HepG2 (cell line): ENCODE data around the gene LEPR. TPM values are rescaled to one million over a fixed set of nuclear protein-coding genes. Genes with fewer than 3 reads are reported as not detected.

Experiments used
- ARID5B ChIP-seq: IDR thresholded peaks from 2 replicates; pipeline ENCODE4 v1.4.0; 2020; ENCODE audit warnings: mild to moderate bottlenecking, missing genetic modification reagents
- BHLHE40 ChIP-seq: IDR thresholded peaks from 2 replicates; pipeline ENCODE4 v1.6.1; 2011; ENCODE audit warnings: low read length, improper control_type of control experiment
- DRAP1 ChIP-seq: IDR thresholded peaks from 2 replicates; pipeline ENCODE4 v1.6.1; 2016; ENCODE audit warnings: missing genetic modification reagents, missing compliant biosample characterization
- FOXA1 ChIP-seq, 2 experiments: fragments of 450-650 bp in 1 of 2; sonication (generic) in 1 of 2; formaldehyde crosslinking in 1 of 2; IDR thresholded peaks; 2 replicates each; pipeline versions ENCODE4 v1.4.0 to v1.6.1; 2016 to 2020; ENCODE audit warnings: missing genetic modification reagents in 1 of 2
- HNF4A ChIP-seq: sonication (generic); formaldehyde crosslinking; IDR thresholded peaks from 2 replicates; pipeline ENCODE4 v1.4.0; 2020; ENCODE audit warnings: missing genetic modification reagents
- HNF4G ChIP-seq, 2 experiments: sonication (generic) in 1 of 2; formaldehyde crosslinking in 1 of 2; IDR thresholded peaks; 2 replicates each; pipeline versions ENCODE4 v1.4.0 to v1.6.1; 2011 to 2020; ENCODE audit warnings: borderline replicate concordance in 2 of 2, low read depth in 2 of 2, mild to moderate bottlenecking in 2 of 2, low read length in 1 of 2, missing genetic modification reagents in 1 of 2, moderate library complexity in 1 of 2
- KAT2B ChIP-seq: fragments of 150-350 bp; IDR thresholded peaks from 2 replicates; pipeline ENCODE4 v1.6.1; 2014; ENCODE audit warnings: low read depth, low read length, borderline replicate concordance
- KDM2A ChIP-seq: sonication (generic); formaldehyde crosslinking; IDR thresholded peaks from 2 replicates; pipeline ENCODE4 v1.4.0; 2020; ENCODE audit warnings: low read depth, missing genetic modification reagents, borderline replicate concordance
- KMT2A ChIP-seq: sonication (generic); formaldehyde crosslinking; IDR thresholded peaks from 2 replicates; pipeline ENCODE4 v1.4.0; 2020; ENCODE audit warnings: missing genetic modification reagents
- NR2F6 ChIP-seq, 2 experiments: IDR thresholded peaks; 2 replicates each; pipeline ENCODE4 v1.6.1; 2016; ENCODE audit warnings: antibody characterized with exemption in 1 of 2, mild to moderate bottlenecking in 1 of 2
- PHF21A ChIP-seq: sonication (generic); formaldehyde crosslinking; IDR thresholded peaks from 2 replicates; pipeline ENCODE4 v1.5.0; 2020; ENCODE audit warnings: mild to moderate bottlenecking, missing genetic modification reagents
- RBM22 ChIP-seq: fragments of 200-400 bp; formaldehyde crosslinking; optimal IDR thresholded peaks from 2 replicates; pipeline ENCODE3; 2017; ENCODE audit warnings: mild to moderate bottlenecking, low read length, moderate library complexity
- SKI ChIP-seq: fragments of 450-650 bp; IDR thresholded peaks from one replicate; pipeline ENCODE4 v1.6.1; 2018; ENCODE audit warnings: mild to moderate bottlenecking; ENCODE audit not compliant: partially characterized antibody
- ZBTB26 ChIP-seq: IDR thresholded peaks from 2 replicates; pipeline ENCODE4 v1.6.1; 2016; ENCODE audit warnings: missing compliant biosample characterization, missing genetic modification reagents, borderline replicate concordance
- ZNF570 ChIP-seq: sonication (generic); formaldehyde crosslinking; IDR thresholded peaks from 2 replicates; pipeline ENCODE4 v1.4.0; 2020; ENCODE audit warnings: mild to moderate bottlenecking, missing genetic modification reagents, borderline replicate concordance
- ZZZ3 ChIP-seq: sonication (generic); formaldehyde crosslinking; IDR thresholded peaks from 2 replicates; pipeline ENCODE4 v1.4.0; 2020; ENCODE audit warnings: missing genetic modification reagents, mild to moderate bottlenecking, borderline replicate concordance
- polyA plus RNA-seq, 8 experiments: library from polyadenylated mRNA; depleted of rRNA in 3 of 8; stranded (reverse) in 7 of 8; unstranded in 1 of 8; fragments of >200 nt; fragmentation: Illumina TruSeq in 4 of 8; extraction: Trizol in 4 of 8; gene quantifications; 2 replicates each; pipeline versions ENCODE4 v1.2.1 to v1.2.3, GENCODE V29; 2011 to 2016; ENCODE audit warnings: low read depth in 4 of 8, missing spikeins in 1 of 8, mixed read lengths in 1 of 8; ENCODE audit not compliant: insufficient read depth in 1 of 8
- total RNA-seq, 5 experiments: library from RNA; depleted of rRNA; stranded (reverse); fragments of >200 nt; fragmentation: Illumina TruSeq; extraction: Trizol; gene quantifications; 2 replicates each; pipeline ENCODE4 v1.2.3, GENCODE V29; 2016; ENCODE audit warnings: low read depth in 1 of 5
- TF ChIP-seq, protein P1 (sequence below): IDR thresholded peaks from 2 replicates; pipeline ENCODE4 v1.6.1; 2016; ENCODE audit warnings: control low read depth
- TF ChIP-seq, protein P2 (sequence below), 2 experiments: sonication (generic) in 1 of 2; formaldehyde crosslinking in 1 of 2; IDR thresholded peaks; 2 replicates each; pipeline versions ENCODE4 v1.4.0 to v1.6.1; 2018 to 2020; ENCODE audit warnings: missing genetic modification reagents in 2 of 2, borderline replicate concordance in 1 of 2, low read depth in 1 of 2, mild to moderate bottlenecking in 1 of 2, missing biosample characterization in 1 of 2

Gene LEPR
- total and polyA plus RNA-seq, 2 of the 13 experiments (the other 11 are each of a cell fraction or from before 2014, with no cell fraction given) = 0.60 to 1.7 TPM

DNA sequence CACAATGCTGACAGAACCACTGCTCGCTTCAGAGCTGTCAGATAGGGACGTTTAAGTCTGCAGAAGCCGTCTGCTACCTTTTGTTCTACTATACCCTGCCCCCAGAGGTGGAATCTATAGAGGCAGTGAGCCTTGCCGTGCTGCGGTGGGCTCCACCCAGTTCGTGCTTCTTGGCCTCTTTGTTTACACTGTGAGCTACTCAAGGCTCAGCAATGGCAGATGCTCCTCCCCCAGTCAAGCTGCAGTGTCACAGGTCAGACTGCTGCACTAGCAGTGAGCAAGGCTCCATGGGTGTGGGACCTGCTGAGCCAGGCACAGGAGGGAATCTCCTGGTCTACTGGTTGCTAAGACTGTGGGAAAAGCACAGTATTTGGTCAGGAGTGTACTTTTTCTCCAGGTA is 47.1 kb downstream of the LEPR start (continued):
- TF ChIP-seq, protein P1, sequence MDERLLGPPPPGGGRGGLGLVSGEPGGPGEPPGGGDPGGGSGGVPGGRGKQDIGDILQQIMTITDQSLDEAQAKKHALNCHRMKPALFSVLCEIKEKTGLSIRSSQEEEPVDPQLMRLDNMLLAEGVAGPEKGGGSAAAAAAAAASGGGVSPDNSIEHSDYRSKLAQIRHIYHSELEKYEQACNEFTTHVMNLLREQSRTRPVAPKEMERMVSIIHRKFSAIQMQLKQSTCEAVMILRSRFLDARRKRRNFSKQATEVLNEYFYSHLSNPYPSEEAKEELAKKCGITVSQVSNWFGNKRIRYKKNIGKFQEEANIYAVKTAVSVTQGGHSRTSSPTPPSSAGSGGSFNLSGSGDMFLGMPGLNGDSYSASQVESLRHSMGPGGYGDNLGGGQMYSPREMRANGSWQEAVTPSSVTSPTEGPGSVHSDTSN (CRISPR knock-in tag) = peak; percentile 68
- TF ChIP-seq HNF4A = peak; percentile 82
- peak; percentile 56; the same call in 1 of the 2 replicates for TF ChIP-seq BHLHE40
- TF ChIP-seq NR2F6 (IDR thresholded peaks at IDR 0.05) = peak; percentile 97
- peak; percentile 98 for TF ChIP-seq NR2F6 (CRISPR knock-in tag; IDR thresholded peaks at IDR 0.05)
- peak; percentile 45; the same call in 1 of the 2 replicates for TF ChIP-seq KDM2A (CRISPR knock-in tag)
- peak; percentile 38; the same call in 1 of the 2 replicates for TF ChIP-seq FOXA1 (IDR thresholded peaks at IDR 0.05)
- TF ChIP-seq FOXA1 (CRISPR knock-in tag; IDR thresholded peaks at IDR 0.05) = peak; percentile 96
- TF ChIP-seq ZZZ3 = no peak
- TF ChIP-seq ZNF570 (CRISPR knock-in tag) = no peak
- peak; percentile 94 for TF ChIP-seq ARID5B (CRISPR knock-in tag)
- TF ChIP-seq ZBTB26 (CRISPR knock-in tag) = peak; percentile 51; the same call in 1 of the 2 replicates
- TF ChIP-seq PHF21A = peak; percentile 88; the same call in 1 of the 2 replicates
- peak; percentile 43; the same call in 1 of the 2 replicates for TF ChIP-seq HNF4G (IDR thresholded peaks at IDR 0.05; ENCODE audit: borderline replicate concordance, low read depth, low read length)
- no peak for TF ChIP-seq HNF4G (CRISPR knock-in tag; IDR thresholded peaks at IDR 0.05; ENCODE audit: borderline replicate concordance, low read depth)
- peak; percentile 46 for TF ChIP-seq KMT2A (CRISPR knock-in tag)
- TF ChIP-seq, protein P2, sequence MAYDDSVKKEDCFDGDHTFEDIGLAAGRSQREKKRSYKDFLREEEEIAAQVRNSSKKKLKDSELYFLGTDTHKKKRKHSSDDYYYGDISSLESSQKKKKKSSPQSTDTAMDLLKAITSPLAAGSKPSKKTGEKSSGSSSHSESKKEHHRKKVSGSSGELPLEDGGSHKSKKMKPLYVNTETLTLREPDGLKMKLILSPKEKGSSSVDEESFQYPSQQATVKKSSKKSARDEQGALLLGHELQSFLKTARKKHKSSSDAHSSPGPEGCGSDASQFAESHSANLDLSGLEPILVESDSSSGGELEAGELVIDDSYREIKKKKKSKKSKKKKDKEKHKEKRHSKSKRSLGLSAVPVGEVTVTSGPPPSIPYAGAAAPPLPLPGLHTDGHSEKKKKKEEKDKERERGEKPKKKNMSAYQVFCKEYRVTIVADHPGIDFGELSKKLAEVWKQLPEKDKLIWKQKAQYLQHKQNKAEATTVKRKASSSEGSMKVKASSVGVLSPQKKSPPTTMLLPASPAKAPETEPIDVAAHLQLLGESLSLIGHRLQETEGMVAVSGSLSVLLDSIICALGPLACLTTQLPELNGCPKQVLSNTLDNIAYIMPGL (CRISPR knock-in tag; IDR thresholded peaks at IDR 0.05; ENCODE audit: borderline replicate concordance in 1 of 2, low read depth in 1 of 2) = 0 out of 4 replicates have a peak, but pooled peaks of 1 of the 2 experiments have one; percentile 32
- no peak for TF ChIP-seq RBM22
- TF ChIP-seq KAT2B = no peak
- peak; percentile 74 for TF ChIP-seq SKI
- TF ChIP-seq DRAP1 = 0 out of 2 replicates have a peak, but pooled peaks have one; percentile 25
